ENCODE measurements around the gene SPEN. TPM values are rescaled to one million over a fixed set of nuclear protein-coding genes. Genes with fewer than 3 reads are reported as not detected.

The SPEN gene
- total RNA-seq, 1 donor from 2014 or later, result 21.4 TPM

- no peak for DNase-seq (ENCODE audit: missing footprints)
- intact Hi-C loops (cut with DNase I), result no loop called here
- ATAC-seq, result no peak
Measured at GRCh38 chr1:15940110-15941043, 92.9 kb downstream of the SPEN start.

GRCh38 chr1:15941044-15941840, 93.7 kb downstream of the SPEN start:
- intact Hi-C loops (cut with DNase I), result no loop called here
- ATAC-seq (no peak), DNase-seq (ENCODE audit: missing footprints) (no peak)

DNA sequence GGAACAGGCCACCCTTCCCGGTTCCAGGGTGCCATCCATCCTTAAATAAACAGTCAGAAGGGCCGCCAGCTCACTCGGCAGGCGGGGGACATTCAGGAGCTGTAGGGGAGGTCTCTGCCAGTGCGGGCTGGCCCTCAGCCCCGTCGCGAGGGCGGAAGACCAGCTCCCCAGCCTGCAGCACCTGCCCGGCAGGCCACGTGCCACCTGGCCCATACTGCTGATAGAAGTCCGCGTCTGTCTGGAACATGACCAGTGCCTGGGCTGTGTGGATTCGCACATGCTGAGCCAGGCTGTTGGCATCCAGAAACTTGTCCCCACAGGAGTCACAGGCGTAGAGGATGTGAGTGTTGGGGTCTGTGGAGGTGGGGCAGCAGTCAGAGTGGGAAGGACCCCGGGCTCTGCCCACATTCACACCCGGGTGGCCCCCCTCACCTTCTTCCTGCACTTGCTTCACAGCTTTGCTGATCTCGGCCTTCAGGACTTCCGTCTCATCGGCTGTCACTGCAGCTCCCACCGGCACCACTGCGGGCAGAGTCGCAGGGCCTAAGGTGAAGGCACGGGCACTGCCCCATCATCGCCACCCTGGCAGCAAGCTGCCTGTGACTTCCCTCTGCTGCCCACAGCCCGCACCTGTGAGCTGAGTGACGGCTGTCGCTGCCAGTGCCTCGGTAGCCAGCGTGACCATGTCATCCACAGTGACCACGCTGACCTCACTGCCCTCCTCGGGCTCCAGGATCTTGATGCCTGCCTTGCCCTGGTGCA, 94.6 kb downstream of the SPEN start:
- DNase-seq (ENCODE audit: missing footprints) (no peak), ATAC-seq (no peak)
- intact Hi-C loops (cut with DNase I), result no loop called here

DNA sequence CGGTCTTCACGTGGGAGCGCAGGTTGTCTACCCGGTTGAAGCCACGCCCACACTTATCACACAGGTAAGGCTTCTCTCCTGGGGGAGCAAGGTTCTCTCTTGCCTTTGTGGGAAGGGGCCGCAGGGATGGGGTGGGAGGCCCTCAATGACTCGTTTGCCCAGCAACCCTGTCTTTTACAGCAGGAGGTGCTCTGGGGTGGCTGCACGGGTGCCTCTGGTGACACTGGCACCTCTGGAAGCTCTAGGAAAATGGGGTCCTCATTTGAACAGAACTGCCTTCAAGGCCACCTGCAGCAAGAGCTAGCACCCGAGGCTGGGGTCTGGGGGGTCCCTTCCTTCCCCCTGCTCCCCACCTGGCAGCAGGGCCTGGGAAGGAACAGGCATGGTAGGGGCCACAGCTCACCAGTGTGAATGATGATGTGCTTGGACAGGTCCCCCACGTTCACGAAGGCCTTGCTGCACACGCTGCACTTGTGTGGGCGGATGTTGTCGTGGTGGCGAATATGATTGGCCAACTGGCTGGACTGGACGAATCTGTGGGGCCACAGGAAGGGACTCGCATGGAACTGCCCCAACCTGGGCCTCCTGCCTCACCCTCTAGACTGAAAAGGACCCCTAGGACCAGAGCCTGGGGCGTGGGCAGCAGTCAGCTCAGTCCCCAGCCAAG, 95.3 kb downstream of the SPEN start:
- ATAC-seq (no peak), DNase-seq (ENCODE audit: missing footprints) (no peak)
- intact Hi-C loops (cut with DNase I), result no loop called here

DNA sequence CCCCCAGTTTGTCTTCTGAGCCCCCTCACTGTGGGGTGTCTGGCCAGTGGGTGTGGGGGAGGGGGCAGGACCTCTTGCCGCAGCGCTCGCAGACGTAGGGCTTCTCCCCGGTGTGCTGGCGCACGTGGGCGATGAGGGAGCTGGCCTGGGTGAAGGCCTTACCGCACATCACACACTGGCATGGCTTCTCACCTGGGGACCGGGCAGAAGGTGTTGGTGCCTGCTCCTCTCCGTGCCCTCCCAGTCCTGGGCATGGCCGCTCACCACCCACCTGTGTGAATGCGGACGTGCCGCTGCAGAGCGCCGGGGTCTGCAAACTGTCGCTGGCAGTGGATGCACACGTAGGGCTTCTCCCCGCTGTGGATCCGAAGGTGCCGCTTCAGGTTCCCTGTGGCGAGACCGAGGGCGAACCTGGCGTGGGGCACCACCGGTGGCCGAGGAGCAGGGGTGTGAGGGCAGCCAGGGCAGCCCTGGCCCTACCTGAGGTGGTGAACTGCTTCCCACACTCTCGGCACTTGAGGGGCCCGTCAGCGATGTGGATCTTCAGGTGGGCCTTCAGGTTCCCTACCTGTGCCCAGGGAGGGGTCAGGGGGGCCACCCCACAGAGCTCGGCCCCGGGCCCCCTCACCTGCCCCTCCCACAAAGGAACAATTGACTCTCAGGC, 96.0 kb downstream of the SPEN start:
- intact Hi-C loops (cut with DNase I), result no loop called here
- DNase-seq (ENCODE audit: missing footprints) (no peak), ATAC-seq (no peak)

DNA sequence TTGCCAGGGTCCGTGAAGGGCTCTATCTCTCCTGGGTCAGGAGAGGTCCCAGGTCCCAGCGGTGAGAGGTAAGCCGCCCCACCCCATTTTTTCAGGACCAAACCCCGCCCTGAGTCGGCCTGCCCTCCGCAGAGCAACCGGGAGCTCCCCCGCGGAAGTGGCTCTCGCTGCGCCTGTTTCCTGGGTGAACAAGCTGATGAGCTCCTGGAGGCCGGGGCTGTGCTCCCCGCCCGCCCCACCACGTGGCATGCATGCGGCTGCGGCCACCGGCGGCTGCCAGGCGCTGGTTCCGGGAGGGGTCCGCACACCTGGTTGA, 96.4 kb downstream of the SPEN start:
- no peak for DNase-seq (ENCODE audit: missing footprints)
- intact Hi-C loops (cut with DNase I), result no loop called here

GRCh38 chr1:15944308-15945010, 97.0 kb downstream of the SPEN start:
- DNase-seq (ENCODE audit: missing footprints), result no peak
- ATAC-seq, result no peak
- intact Hi-C loops (cut with DNase I), result loop anchor here (5.0 kb wide), 1 partner anchor 42 kb away; no protein-coding TSS in a partner anchor

More for the DNA sequence above, 96.4 kb downstream of the SPEN start:
- ATAC-seq, result no peak

DNA sequence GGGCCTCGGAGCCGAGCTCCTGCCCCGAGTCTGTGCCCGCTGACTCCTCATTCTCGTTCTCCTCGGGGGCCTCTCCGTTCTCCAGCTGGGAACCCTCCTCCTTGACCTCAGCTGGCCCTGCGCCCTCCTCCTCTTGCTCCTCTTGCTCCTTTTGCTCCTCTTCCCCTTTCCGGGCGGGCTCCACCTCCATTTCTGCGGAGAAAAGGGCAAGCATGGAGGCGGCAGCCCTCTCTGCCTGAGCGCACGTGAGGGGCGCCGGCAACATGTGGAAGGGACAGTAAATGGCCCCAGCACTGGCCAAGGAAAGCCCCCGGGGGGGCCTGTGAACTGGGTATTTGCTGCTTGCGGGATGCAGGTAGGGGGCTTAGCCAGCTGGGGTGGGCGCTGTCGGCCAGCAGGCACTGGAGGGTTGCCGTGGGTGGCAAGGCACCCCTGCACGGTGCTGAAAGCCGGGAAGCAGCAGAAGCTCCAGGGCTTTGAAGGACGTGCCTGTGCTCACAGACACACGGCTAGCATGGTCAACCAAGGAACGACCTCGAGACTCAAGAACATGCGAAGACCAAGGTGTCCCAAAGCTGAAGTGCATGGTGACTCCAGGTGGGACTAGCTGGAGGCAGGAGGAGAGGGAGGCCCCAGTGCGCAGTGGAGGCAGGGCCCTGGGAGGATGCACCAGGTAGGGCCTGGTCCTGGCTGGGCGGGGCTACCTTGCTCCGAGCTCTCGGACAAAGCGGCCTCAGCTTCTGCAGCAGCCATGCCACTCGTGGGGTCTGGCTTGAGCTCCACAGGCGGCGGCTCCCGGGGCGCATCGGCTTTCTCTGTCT, 97.7 kb downstream of the SPEN start:
- intact Hi-C loops (cut with DNase I), result loop anchor here (5.0 kb wide), 1 partner anchor 43 kb away; no protein-coding TSS in a partner anchor
- no peak for DNase-seq (ENCODE audit: missing footprints)
- ATAC-seq, result no peak

DNA sequence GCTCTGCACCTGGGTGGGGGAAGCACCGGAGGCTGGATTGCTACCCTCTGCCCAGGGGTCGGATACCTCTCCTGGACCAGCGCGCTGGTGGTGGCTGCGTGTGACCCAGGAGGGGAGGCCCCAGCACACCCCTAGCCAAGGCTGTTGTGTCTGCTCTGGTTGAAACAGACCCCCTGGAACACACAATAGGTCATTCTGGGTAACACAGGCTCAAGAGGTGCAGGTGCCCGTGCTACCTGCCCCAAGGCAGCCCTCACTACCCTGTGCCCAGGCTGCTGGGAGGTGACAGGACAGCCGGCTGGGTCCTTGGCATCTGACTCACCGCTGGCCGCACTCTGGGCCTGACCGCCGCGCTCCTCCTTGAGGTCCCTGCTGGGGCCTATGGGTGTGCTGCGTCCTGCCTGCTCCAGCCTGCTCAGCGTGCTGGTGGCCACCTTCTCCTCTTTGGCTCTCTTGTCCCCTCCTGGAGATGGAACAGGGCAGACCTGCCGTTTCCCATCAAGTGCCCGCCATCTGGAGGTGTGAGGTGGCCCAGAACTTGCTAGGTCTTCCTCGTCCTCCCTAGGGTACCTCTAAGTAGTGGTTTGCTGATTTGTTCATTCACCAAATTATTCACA, 98.4 kb downstream of the SPEN start:
- ATAC-seq (no peak), DNase-seq (ENCODE audit: missing footprints) (no peak)
- intact Hi-C loops (cut with DNase I), result loop anchor here (5.0 kb wide), 1 partner anchor 44 kb away; no protein-coding TSS in a partner anchor

GRCh38 chr1:15946571-15947381, 99.3 kb downstream of the SPEN start:
- DNase-seq (ENCODE audit: missing footprints) (no peak), ATAC-seq (no peak)
- intact Hi-C loops (cut with DNase I), result loop anchor here (5.0 kb wide), 1 partner anchor 44 kb away; no protein-coding TSS in a partner anchor

DNA sequence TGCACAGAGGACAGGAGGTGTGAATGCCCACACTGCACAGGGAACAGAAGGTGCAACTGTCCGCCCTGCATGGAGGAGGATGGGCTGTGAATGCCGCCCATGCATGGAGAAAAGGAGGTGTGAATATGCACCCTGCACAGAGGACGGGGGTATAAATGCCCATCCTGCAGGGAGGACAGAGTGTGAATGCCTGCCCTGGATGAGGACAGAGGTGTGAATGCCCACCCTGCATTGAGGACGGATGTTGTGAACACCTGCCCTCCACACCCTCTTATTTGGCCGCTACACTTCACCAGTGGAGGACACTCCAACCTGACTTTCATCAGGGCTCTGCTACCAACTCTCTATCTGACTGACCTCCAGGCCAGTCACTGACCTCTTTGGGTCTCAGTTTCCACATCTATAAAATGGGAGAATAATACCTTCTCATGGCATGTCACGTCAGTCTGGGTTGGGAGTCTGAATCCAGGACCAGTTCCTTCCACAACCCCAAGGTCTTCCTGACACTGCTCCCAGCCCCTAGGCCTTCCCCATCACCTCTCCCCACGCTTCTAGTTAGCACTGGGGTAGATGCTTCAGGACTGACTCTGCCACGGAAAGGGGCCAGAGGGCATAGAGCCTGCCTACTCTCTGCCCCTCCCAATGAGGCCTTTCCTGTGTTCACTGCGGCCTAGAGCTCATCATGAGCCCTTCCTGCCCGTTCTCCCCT, 100.0 kb downstream of the SPEN start:
- no peak for DNase-seq (ENCODE audit: missing footprints)
- intact Hi-C loops (cut with DNase I), result loop anchor here (5.0 kb wide), 1 partner anchor 45 kb away; no protein-coding TSS in a partner anchor
- no peak for ATAC-seq

- intact Hi-C loops (cut with DNase I), result loop anchor here (5.0 kb wide), 1 partner anchor 46 kb away; no protein-coding TSS in a partner anchor
- ATAC-seq (no peak), DNase-seq (ENCODE audit: missing footprints) (no peak)
Measured at GRCh38 chr1:15948091-15948591, 100.6 kb downstream of the SPEN start.

GRCh38 chr1:15948595-15949452, 101.3 kb downstream of the SPEN start:
- intact Hi-C loops (cut with DNase I), result loop anchor here (5.0 kb wide), 1 partner anchor 47 kb away; no protein-coding TSS in a partner anchor
- ATAC-seq (peak; percentile 55), DNase-seq (ENCODE audit: missing footprints) (no peak)
